Gastroesophageal sphincter (tissue), 4 donors: ENCODE measurements around the gene MSL3B.

Experiments
- ATAC-seq: fragments of 150-250 bp; one replicate; pipeline ENCODE4 v1.9.1; 2016; ENCODE audit warnings: mild to moderate bottlenecking, moderate library complexity
- H3K27ac ChIP-seq, 4 donors: fragments of 200-600 bp; sonication (generic) in 3 of 4; 1 replicate in 3 of 4; 2 replicates in 1 of 4; pipeline ENCODE4 v1.5.1; 2016 to 2019
- H3K27me3 ChIP-seq: fragments of 200-600 bp; sonication (generic); one replicate; pipeline ENCODE4 v1.5.1; 2019
- H3K36me3 ChIP-seq, 2 donors: fragments of 200-600 bp; sonication (generic); one replicate each; pipeline ENCODE4 v1.5.1; 2019; ENCODE audit warnings: control low read depth in 1 of 2
- H3K4me1 ChIP-seq, 3 donors: fragments of 200-600 bp; sonication (generic); 1 replicate in 2 of 3; 2 replicates in 1 of 3; pipeline ENCODE4 v1.5.1; 2016 to 2019; ENCODE audit warnings: control low read depth in 2 of 3
- H3K4me3 ChIP-seq, 2 donors: fragments of 200-600 bp; sonication (generic); one replicate each; pipeline ENCODE4 v1.5.1; 2019; ENCODE audit warnings: mild to moderate bottlenecking in 1 of 2, moderate library complexity in 1 of 2
- H3K9me3 ChIP-seq, 3 donors: fragments of 200-600 bp; sonication (generic); one replicate each; pipeline ENCODE4 v1.5.1; 2017 to 2019; ENCODE audit warnings: control low read depth in 2 of 3
- CTCF ChIP-seq, 4 experiments: fragments of 200-600 bp in 2 of 4; fragments of 450-650 bp in 2 of 4; sonication (generic) in 1 of 4; IDR thresholded peaks; one replicate each; pipeline ENCODE4 v1.5.1; 2017 to 2019; ENCODE audit warnings: antibody characterized with exemption in 4 of 4, mild to moderate bottlenecking in 2 of 4, moderate library complexity in 2 of 4
- EP300 ChIP-seq: sonication (generic); formaldehyde crosslinking; IDR thresholded peaks from one replicate; pipeline ENCODE4 v1.6.1; 2017; ENCODE audit warnings: antibody characterized with exemption, mild to moderate bottlenecking
- POLR2A ChIP-seq, 2 donors: fragments of 450-650 bp; IDR thresholded peaks; one replicate each; pipeline ENCODE4 v1.6.1; 2017; ENCODE audit warnings: antibody characterized with exemption in 2 of 2, mild to moderate bottlenecking in 2 of 2, moderate library complexity in 1 of 2
- POLR2AphosphoS5 ChIP-seq: sonication (generic); formaldehyde crosslinking; IDR thresholded peaks from one replicate; pipeline ENCODE4 v1.6.1; 2017; ENCODE audit warnings: antibody characterized with exemption
- whole genome bisulfite sequencing, 2 donors: methylation state at CpG; one replicate each; pipeline ENCODE4 v1.1.5; 2018; ENCODE audit warnings: low coverage in 1 of 2; 5-methylcytosine and 5-hydroxymethylcytosine counted together

MSL3B gene

GRCh38 chr2:233817995-233818638 lies 50.1 kb downstream of the MSL3B start:
- 76 to 100% methylated on average over 1 to 3 of the region's 11 CpGs for WGBS, 2 donors
- TF ChIP-seq EP300 (no peak), CTCF (IDR thresholded peaks at IDR 0.05) (no peak), POLR2A (IDR thresholded peaks at IDR 0.05) (no peak), POLR2AphosphoS5 (no peak)
- Histone ChIP-seq H3K27ac (no peak overlapping the region), H3K9me3 (peaks cover 0 to 7% (median 0%) of the 10 kb centered on the region in 3 donors), H3K27me3 (peaks cover 7% of the 10 kb centered on the region), H3K4me3 (no peak overlapping the region), H3K36me3 (no peaks in the 10 kb centered on the region), H3K4me1 (no peaks in the 10 kb centered on the region)
- no peak for ATAC-seq

DNA sequence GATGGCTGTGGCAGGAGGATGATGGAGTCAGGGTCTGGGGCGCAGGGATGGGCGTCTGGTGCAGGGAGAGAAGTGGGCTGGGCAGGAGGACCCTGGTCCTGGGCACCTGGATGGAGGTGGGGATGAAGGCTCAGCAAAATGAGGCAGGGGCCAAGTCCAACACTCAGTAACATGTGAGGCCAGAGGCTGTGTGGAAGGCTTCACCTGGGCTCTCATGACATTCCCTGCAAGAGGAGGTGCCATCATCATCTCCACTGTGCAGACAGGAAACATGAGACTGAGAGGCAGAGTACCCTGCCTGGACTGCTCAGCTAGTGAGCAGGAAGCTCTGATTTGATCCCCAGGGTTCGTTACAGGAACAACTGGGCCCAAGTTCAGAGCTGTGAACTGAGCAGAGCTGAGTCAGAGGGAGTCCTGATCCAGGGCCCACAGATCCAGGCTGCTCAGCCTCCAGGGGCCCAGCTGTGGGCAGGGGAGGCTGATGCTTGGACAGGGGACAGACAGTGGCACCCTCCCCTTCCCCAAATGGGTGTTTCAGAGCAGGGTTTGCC lies 50.8 kb downstream of the MSL3B start:
- no peak overlapping the region for H3K27ac ChIP-seq
- H3K27me3 ChIP-seq = peaks cover 9% of the 10 kb centered on the region
- no peak overlapping the region for H3K4me3 ChIP-seq
- peak; percentile 13 for ATAC-seq
- 20% methylated on average over 1 of the region's 3 CpGs; no CpG with 5 or more reads in 1 of the 2 donors for WGBS, 2 donors
- peaks cover 0 to 7% (median 0%) of the 10 kb centered on the region in 3 donors for H3K9me3 ChIP-seq
- no peak for TF ChIP-seq EP300
- no peak for TF ChIP-seq POLR2A (IDR thresholded peaks at IDR 0.05)
- no peak for TF ChIP-seq POLR2AphosphoS5
- TF ChIP-seq CTCF (IDR thresholded peaks at IDR 0.05) = no peak
- H3K4me1 ChIP-seq = no peaks in the 10 kb centered on the region
- H3K36me3 ChIP-seq = no peaks in the 10 kb centered on the region

- no peak overlapping the region for H3K27ac ChIP-seq
- H3K9me3 ChIP-seq = peaks cover 0 to 7% (median 0%) of the 10 kb centered on the region in 3 donors
- peaks cover 9% of the 10 kb centered on the region for H3K27me3 ChIP-seq
- TF ChIP-seq EP300 (no peak), CTCF (IDR thresholded peaks at IDR 0.05) (no peak), POLR2A (IDR thresholded peaks at IDR 0.05) (no peak), POLR2AphosphoS5 (no peak)
- H3K4me1 ChIP-seq = no peaks in the 10 kb centered on the region
- no peaks in the 10 kb centered on the region for H3K36me3 ChIP-seq
- no peak overlapping the region for H3K4me3 ChIP-seq
- 73 to 83% methylated on average over 3 to 4 of the region's 4 CpGs for WGBS, 2 donors
- no peak for ATAC-seq
These were observed 51.4 kb downstream of the MSL3B start for GRCh38 chr2:233816771-233817170.

DNA sequence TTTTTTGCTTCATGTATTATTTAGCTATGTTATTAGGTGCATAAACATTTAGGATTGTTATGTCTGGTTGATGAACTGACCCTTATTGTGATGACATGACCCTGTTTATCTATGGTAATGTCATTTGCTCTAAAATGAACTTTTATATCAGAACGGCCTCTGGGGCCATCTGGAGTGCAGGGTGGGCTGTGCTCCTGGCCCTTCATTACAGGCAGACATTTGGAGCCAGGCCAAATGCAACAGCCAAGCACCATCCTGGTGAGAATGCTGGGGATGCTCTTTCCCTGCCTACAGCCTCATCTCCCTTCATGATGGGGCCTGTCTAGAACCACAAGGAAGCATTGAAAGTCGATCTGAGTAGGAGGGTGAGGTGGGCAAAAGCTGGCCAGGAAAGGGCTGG lies 51.9 kb downstream of the MSL3B start:
- 14 to 30% methylated on average over 1 to 2 of the region's 2 CpGs for WGBS, 2 donors
- H3K36me3 ChIP-seq = no peaks in the 10 kb centered on the region
- ATAC-seq = no peak
- no peak overlapping the region for H3K27ac ChIP-seq
- H3K27me3 ChIP-seq = peaks cover 9% of the 10 kb centered on the region
- TF ChIP-seq EP300 = no peak
- TF ChIP-seq POLR2AphosphoS5 = no peak
- TF ChIP-seq POLR2A (IDR thresholded peaks at IDR 0.05) = no peak
- no peak for TF ChIP-seq CTCF (IDR thresholded peaks at IDR 0.05)
- H3K4me3 ChIP-seq = no peak overlapping the region
- peaks cover 0 to 7% (median 0%) of the 10 kb centered on the region in 3 donors for H3K9me3 ChIP-seq
- H3K4me1 ChIP-seq = no peaks in the 10 kb centered on the region

- no peaks in the 10 kb centered on the region for H3K36me3 ChIP-seq
- TF ChIP-seq CTCF (IDR thresholded peaks at IDR 0.05) (no peak), POLR2A (IDR thresholded peaks at IDR 0.05) (no peak), POLR2AphosphoS5 (no peak)
- H3K4me1 ChIP-seq = no peaks in the 10 kb centered on the region
- 55 to 66% methylated on average over 6 of the region's 6 CpGs for WGBS, 2 donors
- H3K27me3 ChIP-seq = peaks cover 9% of the 10 kb centered on the region
- H3K4me3 ChIP-seq = no peak overlapping the region
- no peak overlapping the region for H3K27ac ChIP-seq
- no peak for ATAC-seq
- H3K9me3 ChIP-seq = peaks cover 0 to 7% (median 0%) of the 10 kb centered on the region in 3 donors
These were observed 52.3 kb downstream of the MSL3B start for GRCh38 chr2:233815861-233816260.
